Neural crest cell (in vitro differentiated cells): ENCODE measurements around the gene LPP. TPM values are rescaled to one million over a fixed set of nuclear protein-coding genes. Genes with fewer than 3 reads are reported as not detected.

ENCODE experiments used
- DNase-seq: peaks from one replicate; pipeline ENCODE4 v3.0.0; 2021; ENCODE audit warnings: low read depth, mixed read lengths, low spot score
- H3K27ac Mint-ChIP-seq: one replicate; pipeline ENCODE4 v1.8.0; 2021; ENCODE audit warnings: mild to moderate bottlenecking, mixed read lengths; ENCODE audit not compliant: unreplicated experiment
- H3K27me3 Mint-ChIP-seq: 2 replicates; pipeline ENCODE4 v1.8.0; 2021; ENCODE audit warnings: low read depth, mild to moderate bottlenecking, mixed read lengths
- H3K36me3 Mint-ChIP-seq: 2 replicates; pipeline ENCODE4 v1.8.0; 2021; ENCODE audit warnings: low read depth, mild to moderate bottlenecking, mixed read lengths
- H3K4me1 Mint-ChIP-seq: 2 replicates; pipeline ENCODE4 v1.8.0; 2021; ENCODE audit warnings: mixed read lengths
- H3K4me3 Mint-ChIP-seq: one replicate; pipeline ENCODE4 v1.8.0; 2021; ENCODE audit warnings: mild to moderate bottlenecking, mixed read lengths
- H3K9me3 Mint-ChIP-seq: 2 replicates; pipeline ENCODE4 v1.8.0; 2021; ENCODE audit warnings: mixed read lengths
- total RNA-seq: library from RNA; stranded (reverse); gene quantifications from 2 replicates; pipeline ENCODE4 v1.2.1, GENCODE V29; 2021
- TF ChIP-seq, protein P1 (sequence below): fragments of 200-600 bp; sonication (generic); conservative IDR thresholded peaks from 2 replicates; pipeline ENCODE4 v1.5.0; 2021; ENCODE audit warnings: antibody characterized with exemption, mild to moderate bottlenecking

The LPP gene
- total RNA-seq, 1 donor from 2014 or later = 38.7 TPM

DNA sequence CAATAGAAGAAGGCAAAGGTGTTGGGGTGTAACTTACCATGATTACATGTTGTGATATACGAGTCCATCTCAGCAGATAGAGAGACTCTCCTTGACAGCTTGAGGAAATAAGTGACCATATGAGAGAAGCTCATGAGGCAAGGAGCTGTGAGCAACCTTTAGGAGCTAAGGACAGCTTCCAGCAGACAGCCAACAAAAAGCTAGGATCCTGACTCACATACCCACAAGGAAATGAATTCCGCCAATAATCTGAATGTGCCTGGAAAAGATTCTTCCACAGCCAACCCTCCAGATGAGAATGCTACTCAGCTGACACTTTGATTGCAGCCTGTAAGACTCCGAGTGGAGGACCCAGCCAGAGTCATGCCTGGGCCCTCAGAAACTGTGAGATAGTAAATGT is 678.2 kb downstream of the LPP start:
- peaks cover 25% of the 10 kb centered on the region for H3K4me1 Mint-ChIP-seq

DNA sequence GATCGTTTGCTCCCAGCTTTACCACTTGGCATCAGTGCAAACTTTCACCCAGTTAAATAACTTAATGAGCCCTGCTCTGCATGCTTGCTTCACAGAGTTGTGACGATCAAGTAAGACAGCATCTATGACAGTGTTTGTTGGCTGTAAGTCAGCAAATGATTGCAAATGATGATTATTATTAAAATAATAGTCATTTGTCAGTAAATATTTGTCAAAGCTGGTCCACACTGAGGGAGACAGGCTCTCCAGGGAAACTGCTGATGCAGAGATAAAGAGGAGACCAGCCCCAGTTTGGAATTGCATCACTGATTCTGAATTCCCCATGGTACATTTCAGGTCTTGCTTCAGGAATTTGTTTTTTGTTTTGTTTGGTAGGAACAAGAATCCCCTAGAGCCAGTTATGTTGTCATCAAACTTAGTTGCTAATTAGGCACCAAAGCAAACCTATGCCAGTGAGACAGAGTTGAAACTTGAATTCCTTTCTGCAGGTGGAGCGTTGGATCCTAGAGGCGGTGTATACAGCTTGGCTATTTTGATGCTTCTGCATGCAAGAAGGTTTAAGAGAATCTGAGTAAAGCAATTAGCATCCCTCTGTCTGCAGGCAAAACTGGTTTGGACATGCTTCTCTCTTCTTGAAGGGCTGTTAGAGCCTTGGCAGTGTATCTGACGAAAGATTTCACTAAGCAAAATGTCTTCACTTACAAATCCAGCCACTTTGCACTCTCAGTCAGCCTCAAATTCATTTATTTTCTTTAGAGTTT is 679.2 kb downstream of the LPP start:
- DNase-seq = no peak
- Mint-ChIP-seq H3K4me1 (peaks cover 29% of the 10 kb centered on the region), H3K27ac (no peak overlapping the region), H3K36me3 (no peaks in the 10 kb centered on the region), H3K4me3 (no peak overlapping the region), H3K27me3 (no peaks in the 10 kb centered on the region), H3K9me3 (peaks cover 2% of the 10 kb centered on the region)
- TF ChIP-seq, protein P1, sequence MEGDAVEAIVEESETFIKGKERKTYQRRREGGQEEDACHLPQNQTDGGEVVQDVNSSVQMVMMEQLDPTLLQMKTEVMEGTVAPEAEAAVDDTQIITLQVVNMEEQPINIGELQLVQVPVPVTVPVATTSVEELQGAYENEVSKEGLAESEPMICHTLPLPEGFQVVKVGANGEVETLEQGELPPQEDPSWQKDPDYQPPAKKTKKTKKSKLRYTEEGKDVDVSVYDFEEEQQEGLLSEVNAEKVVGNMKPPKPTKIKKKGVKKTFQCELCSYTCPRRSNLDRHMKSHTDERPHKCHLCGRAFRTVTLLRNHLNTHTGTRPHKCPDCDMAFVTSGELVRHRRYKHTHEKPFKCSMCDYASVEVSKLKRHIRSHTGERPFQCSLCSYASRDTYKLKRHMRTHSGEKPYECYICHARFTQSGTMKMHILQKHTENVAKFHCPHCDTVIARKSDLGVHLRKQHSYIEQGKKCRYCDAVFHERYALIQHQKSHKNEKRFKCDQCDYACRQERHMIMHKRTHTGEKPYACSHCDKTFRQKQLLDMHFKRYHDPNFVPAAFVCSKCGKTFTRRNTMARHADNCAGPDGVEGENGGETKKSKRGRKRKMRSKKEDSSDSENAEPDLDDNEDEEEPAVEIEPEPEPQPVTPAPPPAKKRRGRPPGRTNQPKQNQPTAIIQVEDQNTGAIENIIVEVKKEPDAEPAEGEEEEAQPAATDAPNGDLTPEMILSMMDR = no peak

More for the DNA sequence above, 678.2 kb downstream of the LPP start:
- TF ChIP-seq, protein P1 = no peak
- H3K27me3 Mint-ChIP-seq = no peaks in the 10 kb centered on the region
- no peak overlapping the region for H3K27ac Mint-ChIP-seq
- H3K9me3 Mint-ChIP-seq = peaks cover 2% of the 10 kb centered on the region
- DNase-seq = no peak
- H3K4me3 Mint-ChIP-seq = no peak overlapping the region
- H3K36me3 Mint-ChIP-seq = no peaks in the 10 kb centered on the region

DNA sequence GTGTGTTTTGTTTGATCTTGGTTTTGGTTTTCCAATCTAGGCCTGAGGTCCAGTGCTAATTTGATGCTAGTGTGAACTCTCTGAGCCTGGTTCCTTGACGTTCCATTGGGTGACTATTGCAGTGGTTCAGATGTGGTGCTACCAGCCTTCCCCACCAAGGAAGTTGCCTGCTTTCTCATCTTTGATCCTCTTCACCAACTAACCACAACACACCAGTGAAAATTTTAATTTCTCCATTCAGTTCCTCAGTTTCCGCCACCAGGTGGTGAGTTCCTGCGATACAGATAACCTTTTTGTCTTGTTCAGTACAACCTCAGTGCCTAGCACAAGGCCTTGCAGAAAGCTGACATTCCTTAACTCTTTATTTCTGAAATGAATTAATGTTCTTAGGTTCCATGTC is 680.4 kb downstream of the LPP start:
- no peak overlapping the region for H3K27ac Mint-ChIP-seq
- TF ChIP-seq, protein P1 = no peak
- H3K27me3 Mint-ChIP-seq = no peaks in the 10 kb centered on the region
- H3K9me3 Mint-ChIP-seq = no peaks in the 10 kb centered on the region
- DNase-seq = no peak
- H3K4me3 Mint-ChIP-seq = no peak overlapping the region
- peaks cover 6% of the 10 kb centered on the region for H3K36me3 Mint-ChIP-seq
- peaks cover 24% of the 10 kb centered on the region for H3K4me1 Mint-ChIP-seq

DNA sequence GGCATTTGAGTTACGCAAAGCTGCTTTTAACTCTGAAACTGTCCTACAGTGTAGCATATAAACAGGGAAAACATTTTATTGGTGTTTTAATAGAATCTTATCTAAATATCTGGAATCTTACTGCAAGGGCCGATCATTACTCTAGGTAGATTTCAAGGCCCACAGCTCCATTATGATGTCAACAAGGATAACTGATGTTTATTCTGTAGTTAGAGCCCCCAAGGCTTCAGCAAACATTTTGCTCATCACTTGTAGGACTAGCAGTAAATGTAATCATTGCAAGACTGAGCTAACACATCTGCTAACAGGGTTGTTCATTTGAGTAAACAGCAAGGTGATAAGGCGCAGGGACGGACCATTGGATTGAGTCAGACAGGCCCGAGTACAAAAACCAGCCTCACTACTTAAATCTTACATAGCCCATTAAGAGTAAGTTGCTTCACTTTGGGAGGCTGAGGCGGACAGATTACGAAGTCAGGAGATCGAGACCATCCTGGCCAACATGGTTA is 685.3 kb downstream of the LPP start:
- H3K36me3 Mint-ChIP-seq = peaks cover 9% of the 10 kb centered on the region
- H3K4me3 Mint-ChIP-seq = no peak overlapping the region
- TF ChIP-seq, protein P1 = no peak

DNA sequence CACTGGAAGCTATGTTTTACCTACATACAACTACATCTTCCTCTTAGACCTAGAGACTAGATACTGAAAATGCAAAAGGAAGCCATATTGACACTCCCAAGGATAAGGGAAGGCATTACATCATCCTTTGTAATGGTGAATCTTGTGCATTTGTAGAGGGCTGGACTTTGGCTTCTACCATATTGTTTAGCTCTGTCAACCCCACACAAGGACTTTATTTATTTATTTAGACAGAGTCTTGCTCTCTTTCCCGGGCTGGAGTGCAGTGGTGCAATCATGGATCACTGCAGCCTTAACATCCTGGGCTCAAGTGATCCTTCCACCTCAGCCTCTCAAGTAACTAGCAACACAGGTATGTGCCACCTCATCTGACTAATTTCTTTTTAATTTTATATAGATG is 686.3 kb downstream of the LPP start:
- peaks cover 21% of the 10 kb centered on the region for H3K4me1 Mint-ChIP-seq
- H3K27ac Mint-ChIP-seq = no peak overlapping the region
- peaks cover 9% of the 10 kb centered on the region for H3K36me3 Mint-ChIP-seq
- DNase-seq = no peak
- TF ChIP-seq, protein P1 = no peak
- H3K9me3 Mint-ChIP-seq = peaks cover 5% of the 10 kb centered on the region
- no peaks in the 10 kb centered on the region for H3K27me3 Mint-ChIP-seq
- no peak overlapping the region for H3K4me3 Mint-ChIP-seq

More for the DNA sequence above, 685.3 kb downstream of the LPP start:
- Mint-ChIP-seq H3K9me3 (peaks cover 5% of the 10 kb centered on the region), H3K4me1 (peaks cover 21% of the 10 kb centered on the region), H3K27me3 (no peaks in the 10 kb centered on the region), H3K27ac (no peak overlapping the region)
- DNase-seq = no peak
